BE2C (cell line): ENCODE data around the gene CDK6.

ENCODE experiments used
- DNase-seq: peaks from one replicate; pipeline ENCODE4 v3.0.0-alpha.2; 2020
- H3K27me3 ChIP-seq: fragments of 250-450 bp; sonication (Bioruptor Pico); 2 replicates; pipeline ENCODE4 v1.5.1; 2020; ENCODE audit warnings: mild to moderate bottlenecking
- H3K36me3 ChIP-seq: fragments of 250-450 bp; sonication (Bioruptor Pico); 2 replicates; pipeline ENCODE4 v1.5.1; 2020; ENCODE audit warnings: mild to moderate bottlenecking
- H3K4me1 ChIP-seq: fragments of 250-450 bp; sonication (Bioruptor Pico); 2 replicates; pipeline ENCODE4 v1.5.1; 2020
- H3K4me3 ChIP-seq: 2 replicates; pipeline ENCODE4 v1.5.1; 2011; ENCODE audit warnings: low read depth, low read length
- H3K9me3 ChIP-seq: fragments of 250-450 bp; sonication (Bioruptor Pico); 2 replicates; pipeline ENCODE4 v1.5.1; 2020
- CTCF ChIP-seq: IDR thresholded peaks from 2 replicates; pipeline ENCODE4 v1.5.1; 2012; ENCODE audit warnings: mild to moderate bottlenecking, low read depth, low read length

CDK6 gene

GRCh38 chr7:92817398-92817797 is 19.0 kb downstream of the CDK6 start:
- TF ChIP-seq CTCF, result no peak
- Histone ChIP-seq H3K27me3 (no peaks in the 10 kb centered on the region), H3K4me3 (no peak overlapping the region), H3K4me1 (peaks cover 4% of the 10 kb centered on the region), H3K36me3 (peaks cover 4% of the 10 kb centered on the region), H3K9me3 (no peaks in the 10 kb centered on the region)
- DNase-seq, result no peak

DNA sequence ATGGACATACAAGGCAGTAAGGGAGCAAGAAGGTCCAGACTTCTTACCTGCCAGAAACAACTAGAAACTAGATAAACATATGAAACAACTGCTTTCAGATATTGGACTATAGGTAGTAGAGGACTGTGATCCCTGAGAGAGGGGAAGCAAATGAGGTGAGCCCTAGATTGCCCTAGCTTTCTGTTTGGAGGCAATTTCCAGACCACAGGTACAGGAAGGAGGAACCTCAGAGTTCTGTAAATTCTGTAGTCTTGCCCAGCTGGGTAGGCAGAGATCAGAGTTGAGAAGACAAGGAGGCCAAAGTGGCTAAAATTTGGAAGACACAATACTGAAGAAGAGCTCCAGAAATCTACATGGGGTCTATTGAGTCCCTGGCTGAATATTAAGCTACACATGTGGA is 21.0 kb downstream of the CDK6 start:
- H3K9me3 ChIP-seq, result no peaks in the 10 kb centered on the region
- no peak for DNase-seq
- no peak for TF ChIP-seq CTCF
- H3K4me3 ChIP-seq, result no peak overlapping the region
- peaks cover 6% of the 10 kb centered on the region for H3K36me3 ChIP-seq
- H3K4me1 ChIP-seq, result peaks cover 3% of the 10 kb centered on the region
- H3K27me3 ChIP-seq, result no peaks in the 10 kb centered on the region

DNA sequence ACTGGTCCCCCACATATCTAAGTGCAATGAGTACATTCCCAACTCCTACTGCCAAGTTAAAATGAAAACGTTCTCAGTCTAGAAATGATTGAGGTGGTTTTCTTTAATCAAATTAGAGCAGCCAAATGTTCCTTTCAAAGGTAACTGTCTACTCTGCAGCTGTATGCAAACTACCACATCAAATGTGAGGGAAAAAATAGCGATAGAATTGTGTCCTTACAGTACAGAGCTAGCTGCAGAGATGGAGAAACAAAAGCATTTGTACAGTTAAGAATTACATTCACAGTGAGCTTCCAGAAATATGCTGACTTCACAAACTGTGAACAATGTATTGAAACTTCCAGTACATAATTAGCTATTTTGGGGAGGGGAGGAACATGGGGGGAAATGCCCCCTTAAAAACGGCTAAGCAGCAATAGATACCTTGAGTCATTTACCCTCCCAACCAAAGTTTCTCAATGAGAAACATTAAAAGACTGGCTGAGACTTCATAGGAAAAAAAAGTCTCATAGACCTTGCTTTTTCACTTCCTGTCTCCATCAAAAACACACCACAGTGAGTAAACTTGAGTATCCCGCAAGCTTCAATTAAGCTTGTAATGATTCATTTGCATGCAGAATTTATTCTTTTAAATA is 22.9 kb downstream of the CDK6 start:
- Histone ChIP-seq H3K9me3 (no peaks in the 10 kb centered on the region), H3K36me3 (peaks cover 6% of the 10 kb centered on the region), H3K27me3 (no peaks in the 10 kb centered on the region), H3K4me1 (peaks cover 14% of the 10 kb centered on the region), H3K4me3 (no peak overlapping the region)
- TF ChIP-seq CTCF, result no peak
- DNase-seq, result no peak

- no peak for TF ChIP-seq CTCF
- peaks cover 18% of the 10 kb centered on the region for H3K4me1 ChIP-seq
- DNase-seq, result no peak
- H3K4me3 ChIP-seq, result no peak overlapping the region
- no peaks in the 10 kb centered on the region for H3K27me3 ChIP-seq
- no peaks in the 10 kb centered on the region for H3K9me3 ChIP-seq
- peaks cover 6% of the 10 kb centered on the region for H3K36me3 ChIP-seq
Measured at GRCh38 chr7:92811158-92811557, 25.2 kb downstream of the CDK6 start.

DNA sequence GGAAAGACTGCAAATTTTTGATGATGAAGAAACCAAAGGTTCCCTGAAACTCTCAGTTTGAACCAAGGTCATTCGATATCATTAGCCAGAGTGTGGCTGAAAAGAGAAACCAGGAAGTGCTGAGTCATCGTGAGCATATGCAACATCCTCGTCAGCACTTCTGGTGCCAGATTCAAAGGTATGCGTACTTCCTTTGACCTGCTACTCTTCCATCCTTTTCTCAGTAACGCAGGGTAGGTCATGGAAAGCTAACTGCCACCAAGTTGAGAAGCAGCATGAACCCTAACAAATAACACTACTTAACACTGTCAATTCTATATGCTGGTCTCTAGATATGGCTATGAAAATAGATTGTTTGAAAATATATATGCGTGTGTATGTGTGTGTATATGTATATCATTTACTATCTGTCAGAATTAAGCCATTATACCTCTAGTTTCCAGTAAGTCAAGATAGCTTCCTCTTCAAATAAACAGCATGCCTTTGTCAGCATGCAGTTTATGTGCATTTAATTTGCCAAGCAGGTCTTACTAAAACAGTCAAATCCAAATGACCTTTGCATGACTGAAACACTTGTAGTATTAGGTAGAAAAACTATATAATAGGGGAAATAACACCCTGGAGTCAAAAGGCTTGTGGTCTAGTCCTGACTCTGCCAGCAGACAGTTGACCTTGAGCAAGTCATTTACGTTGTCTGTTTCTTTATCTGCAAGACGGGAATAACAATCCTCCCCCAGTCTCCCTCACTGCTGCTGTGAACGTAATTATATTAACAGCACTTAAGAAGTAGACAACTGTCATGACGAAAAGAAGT is 26.4 kb downstream of the CDK6 start:
- Histone ChIP-seq H3K9me3 (no peaks in the 10 kb centered on the region), H3K4me3 (no peak overlapping the region), H3K36me3 (peaks cover 6% of the 10 kb centered on the region), H3K4me1 (peaks cover 18% of the 10 kb centered on the region), H3K27me3 (no peaks in the 10 kb centered on the region)
- TF ChIP-seq CTCF, result no peak
- peak; percentile 56 for DNase-seq

- no peak for DNase-seq
- Histone ChIP-seq H3K4me3 (no peak overlapping the region), H3K9me3 (no peaks in the 10 kb centered on the region), H3K4me1 (peaks cover 18% of the 10 kb centered on the region), H3K27me3 (no peaks in the 10 kb centered on the region), H3K36me3 (peaks cover 6% of the 10 kb centered on the region)
- no peak for TF ChIP-seq CTCF
Measured at GRCh38 chr7:92809397-92809759, 27.0 kb downstream of the CDK6 start.
